Activated T-cell treated with anti-CD3 and anti-CD28 coated beads, Interleukin-2, amount 50 U/mL, for 24 hours (primary cell): Measurements from ENCODE around the gene OR4F15.
"Not testable (repeated sequence)": the region's sequence is repeated elsewhere in the genome, so short reads cannot be mapped to it uniquely, and the experiment has no call there.

Experiments used
- DNase-seq: peaks from one replicate; pipeline ENCODE4 v3.0.0-alpha.2; 2020
- H3K27ac Mint-ChIP-seq: 2 replicates; pipeline ENCODE4 v1.8.0; 2020; ENCODE audit warnings: mild to moderate bottlenecking, mixed read lengths
- H3K27me3 Mint-ChIP-seq: 2 replicates; pipeline ENCODE4 v1.8.0; 2020; ENCODE audit warnings: mixed read lengths
- H3K36me3 Mint-ChIP-seq: 2 replicates; pipeline ENCODE4 v1.8.0; 2020; ENCODE audit warnings: low read depth, mixed read lengths
- H3K4me1 Mint-ChIP-seq: 2 replicates; pipeline ENCODE4 v1.8.0; 2020; ENCODE audit warnings: low read depth, mixed read lengths
- H3K4me3 Mint-ChIP-seq: 2 replicates; pipeline ENCODE4 v1.8.0; 2020; ENCODE audit warnings: mild to moderate bottlenecking, moderate library complexity, mixed read lengths
- H3K9me3 Mint-ChIP-seq: 2 replicates; pipeline ENCODE4 v1.8.0; 2020; ENCODE audit warnings: mixed read lengths

The OR4F15 gene

DNA sequence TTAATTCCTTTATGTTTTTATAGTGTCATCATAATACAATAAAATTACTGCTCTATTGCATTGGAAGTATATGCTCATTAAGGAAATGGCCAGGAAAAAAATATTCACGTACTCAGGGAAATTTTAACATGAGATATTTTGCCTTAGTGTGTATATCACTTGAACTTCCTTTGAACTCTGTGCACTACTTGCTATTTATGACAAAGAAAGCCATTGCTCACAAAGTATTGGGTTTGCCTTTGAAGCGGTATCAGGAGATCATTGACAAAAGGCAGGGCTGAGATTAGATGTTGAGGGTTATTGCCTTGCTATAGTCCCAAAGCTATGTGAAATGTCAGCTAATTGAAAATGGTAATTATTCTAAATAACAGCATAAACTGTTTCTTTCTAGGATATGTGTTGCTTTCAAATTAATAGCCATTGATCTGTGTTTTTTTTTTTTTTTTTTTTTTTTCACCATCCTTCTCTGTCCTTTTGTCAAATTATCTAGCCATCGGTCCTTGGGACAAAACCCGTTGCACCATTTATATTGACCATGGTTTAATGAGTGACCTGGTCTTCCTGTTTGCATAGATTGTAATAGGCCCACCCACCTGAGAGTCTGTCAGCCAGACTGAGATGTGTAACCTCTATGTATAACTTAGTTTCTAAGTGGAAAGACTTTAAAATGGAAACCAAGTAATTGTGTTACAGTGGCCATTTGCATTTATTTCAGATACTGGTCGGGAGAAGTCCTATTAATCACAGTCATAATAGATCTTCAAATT lies 23.3 kb upstream of the OR4F15 start:
- not testable (repeated sequence) for H3K36me3 Mint-ChIP-seq, DNase-seq, H3K4me1 Mint-ChIP-seq

DNA sequence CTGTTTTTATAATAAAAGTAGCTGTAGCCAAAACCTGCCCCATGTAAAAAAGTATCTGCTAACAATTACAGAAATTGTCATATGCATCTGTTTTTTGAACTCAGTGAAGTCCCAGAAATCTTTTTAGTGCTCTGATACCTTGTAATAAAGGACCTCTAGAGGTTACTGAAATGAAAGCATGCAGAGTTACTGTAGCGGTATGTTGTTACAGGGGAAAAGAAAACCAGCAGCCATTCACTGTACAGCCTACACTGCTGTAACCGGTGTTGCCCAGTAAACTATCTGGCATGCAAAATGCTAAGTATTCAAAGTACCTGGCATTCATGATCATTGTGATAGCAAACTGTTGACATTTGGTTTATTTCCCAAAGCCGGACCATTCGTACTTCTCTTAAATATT lies 21.3 kb upstream of the OR4F15 start:
- not testable (repeated sequence) for H3K36me3 Mint-ChIP-seq, H3K4me3 Mint-ChIP-seq, DNase-seq, H3K4me1 Mint-ChIP-seq, H3K9me3 Mint-ChIP-seq, H3K27ac Mint-ChIP-seq
- peaks cover 10% of the 10 kb centered on the region for H3K27me3 Mint-ChIP-seq

More for the DNA sequence above, 23.3 kb upstream of the OR4F15 start:
- not testable (repeated sequence) for H3K27ac Mint-ChIP-seq, H3K27me3 Mint-ChIP-seq, H3K9me3 Mint-ChIP-seq, H3K4me3 Mint-ChIP-seq

DNA sequence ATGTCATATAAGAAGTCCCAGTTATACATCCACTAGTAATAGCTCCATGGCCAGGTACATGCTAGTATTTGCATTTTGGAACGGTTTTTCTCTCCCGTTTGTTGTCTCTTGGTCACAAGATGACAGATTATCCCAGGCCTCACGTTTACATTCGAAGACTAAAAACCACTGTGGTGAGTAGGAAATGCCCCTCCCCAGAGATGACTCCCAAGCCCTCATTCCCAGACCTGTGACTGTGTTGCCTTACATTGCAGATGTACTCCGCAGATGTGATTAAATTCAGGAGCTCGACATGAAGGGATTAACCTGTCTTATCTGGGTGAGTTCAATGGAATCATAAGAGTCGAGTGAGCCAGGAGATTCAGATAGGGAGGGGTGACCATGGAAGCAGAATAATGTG lies 18.0 kb upstream of the OR4F15 start:
- not testable (repeated sequence) for H3K4me1 Mint-ChIP-seq, H3K4me3 Mint-ChIP-seq
- H3K27me3 Mint-ChIP-seq = peaks cover 11% of the 10 kb centered on the region

DNA sequence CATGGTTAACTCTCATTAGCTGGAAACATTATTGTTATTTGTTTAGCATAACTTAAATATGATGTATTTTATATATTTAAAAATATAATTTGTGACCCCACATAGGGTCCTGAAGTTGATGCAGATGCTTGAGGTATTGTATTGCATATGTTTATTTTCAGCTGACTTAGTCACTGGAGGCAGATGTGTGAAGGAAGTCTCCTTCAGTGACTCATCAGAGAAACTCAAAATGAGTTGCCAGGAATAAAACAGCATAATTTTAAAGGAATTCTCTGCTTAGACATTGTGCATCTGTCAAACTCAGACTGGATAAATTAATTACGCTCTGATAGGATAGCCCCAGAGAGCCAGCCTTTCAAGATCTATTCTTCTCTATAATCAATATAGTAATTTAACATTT lies 16.5 kb upstream of the OR4F15 start:
- Mint-ChIP-seq H3K4me1 (no peaks in the 10 kb centered on the region), H3K4me3 (no peak overlapping the region), H3K27me3 (peaks cover 11% of the 10 kb centered on the region), H3K36me3 (no peaks in the 10 kb centered on the region), H3K9me3 (no peaks in the 10 kb centered on the region), H3K27ac (no peak overlapping the region)
- no peak for DNase-seq

More for the DNA sequence above, 18.0 kb upstream of the OR4F15 start:
- H3K27ac Mint-ChIP-seq, H3K36me3 Mint-ChIP-seq, H3K9me3 Mint-ChIP-seq, DNase-seq: not testable (repeated sequence)

DNA sequence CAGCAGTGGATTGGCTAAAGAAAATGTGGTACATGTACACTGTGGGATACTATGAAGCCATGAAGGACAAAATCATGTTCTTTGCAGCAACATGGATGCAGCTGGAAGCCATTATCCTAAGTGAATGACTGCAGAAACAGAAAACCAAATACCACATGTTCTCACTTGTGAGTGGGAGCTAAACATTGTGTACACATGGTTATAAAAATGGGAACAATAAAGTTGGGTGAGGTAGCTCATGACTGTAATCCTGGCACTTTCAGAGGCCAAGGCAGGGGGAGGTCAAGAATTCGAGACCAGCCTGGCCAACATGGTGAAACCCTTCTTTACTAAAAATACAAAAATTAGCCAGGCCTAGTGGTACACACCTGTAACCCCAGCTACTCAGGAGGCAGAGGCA lies 12.3 kb upstream of the OR4F15 start:
- Mint-ChIP-seq H3K36me3 (no peaks in the 10 kb centered on the region), H3K4me1 (no peaks in the 10 kb centered on the region), H3K4me3 (no peak overlapping the region), H3K27ac (no peak overlapping the region), H3K9me3 (no peaks in the 10 kb centered on the region), H3K27me3 (peaks cover 25% of the 10 kb centered on the region)
- no peak for DNase-seq

DNA sequence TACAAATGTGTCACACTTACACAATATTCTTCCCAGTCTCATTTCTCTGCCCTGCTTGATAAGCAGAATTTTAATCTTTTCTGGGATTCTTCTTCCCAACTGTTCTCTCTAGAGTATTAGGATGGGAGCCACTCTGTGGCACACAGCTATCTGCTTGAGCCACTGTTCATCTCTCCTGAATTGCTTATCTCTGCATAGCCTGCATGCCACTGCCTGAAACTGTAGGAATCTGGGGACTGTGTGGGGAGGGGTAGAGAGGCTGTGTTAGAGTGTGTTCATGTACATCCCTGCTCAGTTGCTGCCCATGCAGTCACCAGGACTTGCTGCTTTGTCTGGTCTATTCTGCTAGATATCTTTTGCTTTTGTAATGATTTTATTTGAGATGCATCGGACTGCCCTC lies 11.0 kb upstream of the OR4F15 start:
- Mint-ChIP-seq H3K9me3 (no peaks in the 10 kb centered on the region), H3K4me1 (no peaks in the 10 kb centered on the region), H3K36me3 (no peaks in the 10 kb centered on the region), H3K4me3 (no peak overlapping the region), H3K27ac (no peak overlapping the region), H3K27me3 (peaks cover 31% of the 10 kb centered on the region)
- no peak for DNase-seq

DNA sequence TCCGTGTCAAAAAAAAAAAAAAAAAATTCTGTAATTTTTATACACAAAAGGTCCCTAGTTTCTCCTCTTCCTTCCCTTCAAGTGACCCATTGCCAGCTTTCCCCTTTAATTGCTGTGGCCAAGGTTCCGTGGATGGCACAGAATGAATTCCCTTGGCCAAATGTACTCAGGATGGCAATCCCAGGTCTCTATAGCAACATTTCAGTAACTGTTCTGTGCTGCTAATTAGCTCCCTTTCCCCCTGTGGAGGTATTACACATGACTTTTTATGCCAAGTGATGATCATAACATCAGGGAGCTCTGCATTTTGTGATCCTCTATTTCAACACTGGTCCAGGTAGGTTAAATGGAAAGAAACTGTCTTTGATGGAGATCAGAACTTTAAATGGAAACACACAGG lies 8.8 kb upstream of the OR4F15 start, which contains the start of gene OR4F6:
TSS of gene OR4F6 (plus strand) at position 301 of the 400 bp plus-strand sequence. CDS start 2,211 bp downstream, outside the sequence.
- Mint-ChIP-seq H3K9me3 (no peaks in the 10 kb centered on the region), H3K36me3 (no peaks in the 10 kb centered on the region), H3K27me3 (peaks cover 34% of the 10 kb centered on the region), H3K4me1 (no peaks in the 10 kb centered on the region), H3K4me3 (no peak within 1 kb of the TSS), H3K27ac (no peak within 1 kb of the TSS)
- no peak for DNase-seq

DNA sequence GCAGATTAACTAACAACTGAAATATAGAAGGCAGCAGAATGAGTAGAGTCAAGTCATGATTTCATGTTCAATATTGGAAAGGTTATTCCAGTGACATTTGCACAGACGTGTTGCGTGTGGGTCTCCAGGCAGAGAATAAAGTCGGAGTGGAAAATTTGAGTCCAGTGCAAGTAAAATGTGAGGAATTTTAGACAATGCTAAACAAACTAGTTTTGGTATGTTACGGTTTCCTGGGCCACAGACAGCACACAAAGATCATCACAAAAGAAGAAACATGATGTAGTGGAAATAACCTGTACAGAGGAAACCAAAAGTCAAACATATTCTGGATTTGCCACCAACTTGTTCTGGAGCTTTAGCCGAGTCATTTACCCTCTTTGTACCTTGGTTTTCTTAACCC lies 8.3 kb upstream of the OR4F15 start:
- Mint-ChIP-seq H3K27ac (no peak overlapping the region), H3K27me3 (peaks cover 35% of the 10 kb centered on the region)
- no peak for DNase-seq

DNA sequence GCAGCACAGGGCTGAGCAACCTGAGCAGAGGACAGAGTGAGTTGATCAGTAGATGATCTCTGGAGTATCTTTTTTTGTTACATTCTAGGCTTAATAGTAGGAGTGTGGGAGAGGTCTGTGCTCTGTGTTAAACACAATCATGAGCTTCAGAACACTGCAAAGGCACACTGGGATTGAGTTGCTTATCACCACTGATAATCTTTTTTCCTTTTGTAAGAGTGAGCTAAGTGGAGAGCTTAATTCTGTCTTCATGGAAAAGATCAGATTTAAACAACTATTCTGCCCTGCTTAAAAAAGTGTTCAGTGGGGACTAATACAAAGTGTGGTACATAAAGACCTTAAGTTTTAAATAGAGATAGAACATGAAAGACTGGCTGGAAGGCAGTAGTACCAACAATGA lies 7.6 kb upstream of the OR4F15 start:
- H3K27me3 Mint-ChIP-seq = peaks cover 38% of the 10 kb centered on the region
- no peak for DNase-seq
- no peak overlapping the region for H3K4me3 Mint-ChIP-seq
- H3K9me3 Mint-ChIP-seq = no peaks in the 10 kb centered on the region
- H3K27ac Mint-ChIP-seq = no peak overlapping the region
- H3K36me3 Mint-ChIP-seq = no peaks in the 10 kb centered on the region
- no peaks in the 10 kb centered on the region for H3K4me1 Mint-ChIP-seq

More for the DNA sequence above, 8.3 kb upstream of the OR4F15 start:
- H3K9me3 Mint-ChIP-seq = no peaks in the 10 kb centered on the region
- no peak overlapping the region for H3K4me3 Mint-ChIP-seq
- H3K4me1 Mint-ChIP-seq = no peaks in the 10 kb centered on the region
- no peaks in the 10 kb centered on the region for H3K36me3 Mint-ChIP-seq

DNA sequence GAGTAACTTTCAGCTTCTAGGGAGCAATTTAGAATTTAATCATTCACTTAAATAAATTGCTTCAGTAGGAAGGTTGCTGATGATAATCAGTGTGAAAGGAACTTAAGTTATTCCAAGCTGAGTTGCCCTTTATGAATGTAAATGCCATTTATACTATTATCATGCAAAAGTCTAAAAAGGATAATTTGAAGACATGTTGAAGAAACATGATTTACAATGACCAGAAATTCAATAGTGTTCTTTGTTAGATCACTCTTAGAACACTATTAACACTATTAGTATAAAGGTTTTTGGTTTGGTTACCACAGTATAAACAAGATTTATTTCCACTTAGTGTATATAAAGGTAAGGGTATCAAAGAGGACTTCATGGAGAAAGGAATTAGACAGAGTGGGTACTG lies 7.1 kb upstream of the OR4F15 start:
- DNase-seq = no peak
- Mint-ChIP-seq H3K27ac (no peak overlapping the region), H3K9me3 (no peaks in the 10 kb centered on the region), H3K36me3 (no peaks in the 10 kb centered on the region), H3K4me3 (no peak overlapping the region), H3K27me3 (peaks cover 43% of the 10 kb centered on the region), H3K4me1 (no peaks in the 10 kb centered on the region)

DNA sequence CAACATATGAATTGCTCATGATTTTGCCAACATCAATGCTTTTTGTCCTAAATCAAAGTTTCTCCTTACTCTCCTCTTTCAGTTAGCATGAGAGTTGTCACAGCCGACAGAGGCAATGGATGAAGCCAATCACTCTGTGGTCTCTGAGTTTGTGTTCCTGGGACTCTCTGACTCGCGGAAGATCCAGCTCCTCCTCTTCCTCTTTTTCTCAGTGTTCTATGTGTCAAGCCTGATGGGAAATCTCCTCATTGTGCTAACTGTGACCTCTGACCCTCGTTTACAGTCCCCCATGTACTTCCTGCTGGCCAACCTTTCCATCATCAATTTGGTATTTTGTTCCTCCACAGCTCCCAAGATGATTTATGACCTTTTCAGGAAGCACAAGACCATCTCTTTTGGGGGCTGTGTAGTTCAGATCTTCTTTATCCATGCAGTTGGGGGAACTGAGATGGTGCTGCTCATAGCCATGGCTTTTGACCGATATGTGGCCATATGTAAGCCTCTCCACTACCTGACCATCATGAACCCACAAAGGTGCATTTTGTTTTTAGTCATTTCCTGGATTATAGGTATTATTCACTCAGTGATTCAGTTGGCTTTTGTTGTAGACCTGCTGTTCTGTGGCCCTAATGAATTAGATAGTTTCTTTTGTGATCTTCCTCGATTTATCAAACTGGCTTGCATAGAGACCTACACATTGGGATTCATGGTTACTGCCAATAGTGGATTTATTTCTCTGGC lies 6.2 kb upstream of the OR4F15 start:
- H3K27ac Mint-ChIP-seq = no peak overlapping the region
- no peaks in the 10 kb centered on the region for H3K36me3 Mint-ChIP-seq
- no peak for DNase-seq
- H3K4me3 Mint-ChIP-seq = no peak overlapping the region
- peaks cover 47% of the 10 kb centered on the region for H3K27me3 Mint-ChIP-seq
- H3K9me3 Mint-ChIP-seq = no peaks in the 10 kb centered on the region
- no peaks in the 10 kb centered on the region for H3K4me1 Mint-ChIP-seq

DNA sequence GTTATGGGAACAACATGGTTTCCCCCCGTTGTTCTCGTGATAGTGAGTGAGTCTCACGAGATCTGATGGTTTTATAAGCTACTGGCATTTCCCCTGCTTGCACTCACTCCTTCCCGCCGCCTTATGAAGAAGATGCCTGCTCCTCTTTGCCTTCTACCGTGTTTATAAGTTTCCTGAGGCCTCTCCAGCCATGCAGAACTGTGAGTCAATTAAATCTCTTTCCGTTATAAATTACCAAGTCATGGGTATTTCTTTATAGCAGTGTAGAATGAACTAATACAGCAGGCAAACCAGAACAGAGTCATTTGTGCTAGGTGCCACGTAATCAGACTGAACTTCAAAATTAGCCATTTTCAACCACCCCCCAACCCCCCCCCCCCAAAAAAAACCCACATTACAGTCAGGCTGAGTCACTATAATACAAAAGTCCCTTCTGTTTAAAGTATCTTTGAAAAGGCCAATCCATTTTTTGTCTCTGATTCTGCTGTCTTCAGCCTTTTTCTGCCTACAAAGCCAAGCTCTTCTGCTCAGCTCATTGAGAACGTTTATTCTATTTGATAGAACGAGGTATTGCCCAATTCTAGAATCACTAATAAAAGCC lies 4.6 kb upstream of the OR4F15 start:
- H3K27ac Mint-ChIP-seq = no peak overlapping the region
- H3K4me1 Mint-ChIP-seq = no peaks in the 10 kb centered on the region
- no peaks in the 10 kb centered on the region for H3K36me3 Mint-ChIP-seq
- H3K27me3 Mint-ChIP-seq = peaks cover 57% of the 10 kb centered on the region
- DNase-seq = no peak
- no peak overlapping the region for H3K4me3 Mint-ChIP-seq
- H3K9me3 Mint-ChIP-seq = no peaks in the 10 kb centered on the region

DNA sequence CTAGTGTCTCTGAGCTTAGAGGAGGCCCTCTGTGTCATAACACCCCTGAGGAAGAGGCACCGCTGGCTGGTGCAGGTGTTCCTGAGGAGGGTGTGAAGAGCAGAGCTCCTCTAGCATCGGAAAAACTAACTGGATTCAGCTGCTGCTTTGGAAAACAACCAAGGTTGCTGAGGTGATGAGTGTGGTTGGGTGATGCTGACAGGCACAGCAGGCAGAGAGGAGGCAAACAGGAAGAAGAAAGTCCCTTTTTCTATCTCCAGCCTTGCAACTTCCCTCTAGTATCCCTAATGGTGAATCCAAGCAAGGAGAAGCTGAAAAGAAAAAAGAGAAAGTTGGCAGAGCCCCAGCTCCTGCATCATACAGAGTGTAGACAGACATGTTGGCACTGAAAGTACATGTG lies 3.8 kb upstream of the OR4F15 start:
- no peak overlapping the region for H3K4me3 Mint-ChIP-seq
- no peaks in the 10 kb centered on the region for H3K36me3 Mint-ChIP-seq
- H3K9me3 Mint-ChIP-seq = no peaks in the 10 kb centered on the region

DNA sequence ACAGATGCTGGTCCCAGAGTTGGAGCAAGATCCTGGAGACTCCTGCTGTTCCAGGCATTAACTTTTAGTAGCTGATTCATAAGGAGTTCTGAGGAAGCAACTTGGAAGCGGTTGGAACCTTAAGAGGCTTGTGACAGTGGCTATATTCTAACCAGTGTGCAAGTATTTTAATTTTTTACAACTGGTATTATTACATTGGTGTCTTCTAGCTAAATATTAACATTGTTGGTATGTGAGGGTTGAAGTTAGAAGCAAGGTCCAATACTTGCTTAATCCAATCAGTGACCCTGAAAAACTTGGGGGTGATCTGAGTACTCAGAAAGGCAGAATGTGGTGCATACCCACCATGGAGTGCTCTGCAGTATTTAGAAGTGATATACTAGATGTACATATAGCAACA lies 1.5 kb upstream of the OR4F15 start:
- Mint-ChIP-seq H3K4me1 (no peaks in the 10 kb centered on the region), H3K4me3 (no peak overlapping the region), H3K9me3 (no peaks in the 10 kb centered on the region), H3K27ac (no peak overlapping the region), H3K36me3 (no peaks in the 10 kb centered on the region), H3K27me3 (peaks cover 53% of the 10 kb centered on the region)
- DNase-seq = no peak

More for the DNA sequence above, 3.8 kb upstream of the OR4F15 start:
- no peak overlapping the region for H3K27ac Mint-ChIP-seq
- no peaks in the 10 kb centered on the region for H3K4me1 Mint-ChIP-seq
- H3K27me3 Mint-ChIP-seq = peaks cover 62% of the 10 kb centered on the region
- DNase-seq = no peak

DNA sequence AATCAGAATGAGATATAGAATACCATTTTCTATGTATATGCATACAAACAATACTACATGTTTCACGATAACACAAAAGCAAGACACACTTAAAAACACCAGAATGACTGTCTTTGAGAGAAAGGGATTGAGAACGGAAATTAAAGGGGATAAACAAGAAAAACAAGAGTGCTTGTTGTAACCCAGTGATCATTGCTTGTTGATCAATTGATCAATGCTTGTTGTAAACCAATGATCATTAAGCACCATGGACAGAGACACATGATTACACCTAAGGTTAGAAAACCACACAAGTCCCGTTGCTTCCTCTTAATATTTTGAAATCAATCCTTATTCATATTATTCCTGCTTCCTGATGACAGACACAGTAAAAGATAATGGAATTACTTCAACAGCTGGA lies 1.1 kb upstream of the OR4F15 start:
- Mint-ChIP-seq H3K4me3 (no peak overlapping the region), H3K36me3 (no peaks in the 10 kb centered on the region), H3K27ac (no peak overlapping the region), H3K27me3 (peaks cover 52% of the 10 kb centered on the region), H3K4me1 (no peaks in the 10 kb centered on the region), H3K9me3 (no peaks in the 10 kb centered on the region)
- DNase-seq = no peak
